Upper lobe of left lung (tissue), 6 donors: Measurements from ENCODE around the gene FRY. TPM values are rescaled to one million over a fixed set of nuclear protein-coding genes. Genes with fewer than 3 reads are reported as not detected.

ENCODE experiments used
- ATAC-seq, 2 donors: fragments of 200-7000 bp; cut with Tn5 transposase; one replicate each; pipeline ENCODE4 v1.9.1; 2022; ENCODE audit warnings: mild to moderate bottlenecking in 2 of 2, moderate library complexity in 2 of 2; ENCODE audit not compliant: low FRiP score in 2 of 2
- DNase-seq, 2 donors: peaks; one replicate each; pipeline ENCODE4 v3.0.0-alpha.2; 2019 to 2020
- H3K27ac ChIP-seq, 4 donors: fragments of 200-600 bp; sonication (generic); one replicate each; pipeline ENCODE4 v1.5.1; 2016 to 2019
- H3K27me3 ChIP-seq, 4 donors: fragments of 200-600 bp; sonication (generic); one replicate each; pipeline ENCODE4 v1.5.1; 2017 to 2019
- H3K36me3 ChIP-seq, 4 donors: fragments of 200-600 bp; sonication (generic); one replicate each; pipeline ENCODE4 v1.5.1; 2016 to 2019
- H3K4me1 ChIP-seq, 4 donors: fragments of 200-600 bp; sonication (generic); one replicate each; pipeline ENCODE4 v1.5.1; 2018 to 2019
- H3K4me3 ChIP-seq, 4 donors: fragments of 200-600 bp; sonication (generic); one replicate each; pipeline ENCODE4 v1.5.1; 2017 to 2019; ENCODE audit warnings: mild to moderate bottlenecking in 2 of 4, moderate library complexity in 1 of 4
- H3K9me3 ChIP-seq, 4 donors: fragments of 200-600 bp; sonication (generic); one replicate each; pipeline ENCODE4 v1.5.1; 2018 to 2019
- EP300 ChIP-seq, 4 donors: sonication (generic); formaldehyde crosslinking; IDR thresholded peaks; one replicate each; pipeline ENCODE4 v1.5.1; 2017; ENCODE audit warnings: antibody characterized with exemption in 4 of 4, control low read depth in 2 of 4
- POLR2A ChIP-seq, 4 donors: fragments of 450-650 bp; IDR thresholded peaks; one replicate each; pipeline ENCODE4 v1.5.1; 2016 to 2017; ENCODE audit warnings: antibody characterized with exemption in 4 of 4, mild to moderate bottlenecking in 2 of 4
- POLR2AphosphoS5 ChIP-seq, 2 donors: sonication (generic); formaldehyde crosslinking; IDR thresholded peaks; one replicate each; pipeline ENCODE4 v1.5.1; 2017; ENCODE audit warnings: antibody characterized with exemption in 2 of 2
- WGBS, 2 donors: methylation state at CpG; one replicate each; pipeline ENCODE4 v1.1.5; 2017 to 2018; 5-methylcytosine and 5-hydroxymethylcytosine counted together
- total RNA-seq, 6 donors: library from RNA; depleted of rRNA in 4 of 6; stranded (reverse); fragments of >200 nt in 4 of 6; gene quantifications; one replicate each; pipeline versions ENCODE4 v1.1.0 to v1.2.1, GENCODE V29; 2016 to 2021
- TF ChIP-seq, protein P1 (sequence below), 6 experiments: fragments of 450-650 bp in 4 of 6; fragments of 200-600 bp in 2 of 6; sonication (generic) in 2 of 6; IDR thresholded peaks; one replicate each; pipeline ENCODE4 v1.5.1; 2016 to 2019; ENCODE audit warnings: antibody characterized with exemption in 6 of 6
- donor health status: DM: no; HTN: no; CAD: no; lungs with moderate emphysema.
- donor health status: DM: no; HTN: yes; CAD: no; lungs with severe emphysema.

FRY gene
- total RNA-seq, 6 donors from 2014 or later = 58.3 to 88.9 (median 65.8) TPM

GRCh38 chr13:32255724-32256109 lies 224.1 kb downstream of the FRY start:
- WGBS, 2 donors = 32 to 39% methylated on average over 6 of the region's 6 CpGs
- ATAC-seq = no peak
- Histone ChIP-seq H3K4me1 (peaks cover 9 to 19% (median 13%) of the 10 kb centered on the region in 4 donors), H3K27me3 (no peaks in the 10 kb centered on the region), H3K27ac (peak overlapping the region; percentile 79 to 85 (median 80)), H3K36me3 (no peaks in the 10 kb centered on the region), H3K9me3 (no peaks in the 10 kb centered on the region), H3K4me3 (peak overlapping the region in 3 of 4 donors; percentile 29 to 47 (median 45))
- no peak for DNase-seq
- TF ChIP-seq POLR2A (IDR thresholded peaks at IDR 0.05) (no peak), EP300 (IDR thresholded peaks at IDR 0.05) (no peak), POLR2AphosphoS5 (IDR thresholded peaks at IDR 0.05) (no peak)
- TF ChIP-seq, protein P1, sequence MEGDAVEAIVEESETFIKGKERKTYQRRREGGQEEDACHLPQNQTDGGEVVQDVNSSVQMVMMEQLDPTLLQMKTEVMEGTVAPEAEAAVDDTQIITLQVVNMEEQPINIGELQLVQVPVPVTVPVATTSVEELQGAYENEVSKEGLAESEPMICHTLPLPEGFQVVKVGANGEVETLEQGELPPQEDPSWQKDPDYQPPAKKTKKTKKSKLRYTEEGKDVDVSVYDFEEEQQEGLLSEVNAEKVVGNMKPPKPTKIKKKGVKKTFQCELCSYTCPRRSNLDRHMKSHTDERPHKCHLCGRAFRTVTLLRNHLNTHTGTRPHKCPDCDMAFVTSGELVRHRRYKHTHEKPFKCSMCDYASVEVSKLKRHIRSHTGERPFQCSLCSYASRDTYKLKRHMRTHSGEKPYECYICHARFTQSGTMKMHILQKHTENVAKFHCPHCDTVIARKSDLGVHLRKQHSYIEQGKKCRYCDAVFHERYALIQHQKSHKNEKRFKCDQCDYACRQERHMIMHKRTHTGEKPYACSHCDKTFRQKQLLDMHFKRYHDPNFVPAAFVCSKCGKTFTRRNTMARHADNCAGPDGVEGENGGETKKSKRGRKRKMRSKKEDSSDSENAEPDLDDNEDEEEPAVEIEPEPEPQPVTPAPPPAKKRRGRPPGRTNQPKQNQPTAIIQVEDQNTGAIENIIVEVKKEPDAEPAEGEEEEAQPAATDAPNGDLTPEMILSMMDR (IDR thresholded peaks at IDR 0.05) = no peak

- ATAC-seq (no peak), DNase-seq (no peak)
- H3K27me3 ChIP-seq = no peaks in the 10 kb centered on the region
- no peaks in the 10 kb centered on the region for H3K36me3 ChIP-seq
- peak overlapping the region in 1 of 4 donors; percentile 47 for H3K4me3 ChIP-seq
- peak overlapping the region in 3 of 4 donors; percentile 11 to 85 (median 81) for H3K27ac ChIP-seq
- H3K4me1 ChIP-seq = peaks cover 14 to 24% (median 18%) of the 10 kb centered on the region in 4 donors
- TF ChIP-seq POLR2A (IDR thresholded peaks at IDR 0.05) (no peak), EP300 (IDR thresholded peaks at IDR 0.05) (no peak), POLR2AphosphoS5 (IDR thresholded peaks at IDR 0.05) (no peak)
- TF ChIP-seq, protein P1 (IDR thresholded peaks at IDR 0.05) = no peak
- H3K9me3 ChIP-seq = no peaks in the 10 kb centered on the region
- WGBS, 2 donors = 78 to 82% methylated on average over 4 of the region's 4 CpGs
Measured at GRCh38 chr13:32256243-32256642, 224.7 kb downstream of the FRY start.

GRCh38 chr13:32257649-32258048 lies 226.1 kb downstream of the FRY start:
- Histone ChIP-seq H3K27ac (no peak overlapping the region), H3K4me1 (peaks cover 14 to 34% (median 27%) of the 10 kb centered on the region in 4 donors), H3K4me3 (peak overlapping the region in 1 of 4 donors; percentile 47), H3K36me3 (peaks cover 0 to 6% (median 1%) of the 10 kb centered on the region in 4 donors), H3K27me3 (no peaks in the 10 kb centered on the region), H3K9me3 (no peaks in the 10 kb centered on the region)
- DNase-seq = no peak
- TF ChIP-seq POLR2A (IDR thresholded peaks at IDR 0.05) (no peak), EP300 (IDR thresholded peaks at IDR 0.05) (no peak), POLR2AphosphoS5 (IDR thresholded peaks at IDR 0.05) (no peak)
- no peak for ATAC-seq

GRCh38 chr13:32259116-32259515 lies 227.5 kb downstream of the FRY start:
- Histone ChIP-seq H3K9me3 (no peaks in the 10 kb centered on the region), H3K4me1 (peaks cover 14 to 34% (median 26%) of the 10 kb centered on the region in 4 donors), H3K27me3 (no peaks in the 10 kb centered on the region), H3K27ac (no peak overlapping the region), H3K36me3 (peaks cover 0 to 16% (median 1%) of the 10 kb centered on the region in 4 donors), H3K4me3 (no peak overlapping the region)
- no peak for ATAC-seq
- DNase-seq = no peak
- no peak for TF ChIP-seq EP300 (IDR thresholded peaks at IDR 0.05)
- TF ChIP-seq POLR2AphosphoS5 (IDR thresholded peaks at IDR 0.05) = no peak
- TF ChIP-seq, protein P1 (IDR thresholded peaks at IDR 0.05) = no peak
- no peak for TF ChIP-seq POLR2A (IDR thresholded peaks at IDR 0.05)
- 93 to 100% methylated on average over 1 of the region's 1 CpG for WGBS, 2 donors

- DNase-seq = peak in 1 of 2 donors; percentile 74
- peaks cover 19 to 36% (median 27%) of the 10 kb centered on the region in 4 donors for H3K4me1 ChIP-seq
Measured at GRCh38 chr13:32261567-32261966, 230.0 kb downstream of the FRY start.

More at GRCh38 chr13:32261567-32261966, 230.0 kb downstream of the FRY start:
- WGBS, 2 donors = 37 to 40% methylated on average over 9 of the region's 9 CpGs
- H3K27ac ChIP-seq = peak overlapping the region; percentile 23 to 76 (median 52)
- H3K36me3 ChIP-seq = peaks cover 7 to 35% (median 9%) of the 10 kb centered on the region in 4 donors
- ATAC-seq = peak; percentile 87 to 93
- H3K9me3 ChIP-seq = no peaks in the 10 kb centered on the region
- H3K4me3 ChIP-seq = peak overlapping the region in 1 of 4 donors; percentile 24
- TF ChIP-seq POLR2AphosphoS5 (IDR thresholded peaks at IDR 0.05) = peak in 1 of 2 donors; percentile 67
- TF ChIP-seq POLR2A (IDR thresholded peaks at IDR 0.05) = no peak
- TF ChIP-seq EP300 (IDR thresholded peaks at IDR 0.05) = no peak
- TF ChIP-seq, protein P1 (IDR thresholded peaks at IDR 0.05) = no peak
- no peaks in the 10 kb centered on the region for H3K27me3 ChIP-seq
